ENCODE measurements around the gene RANBP17. TPM values are rescaled to one million over a fixed set of nuclear protein-coding genes. Genes with fewer than 3 reads are reported as not detected.
"Not testable (repeated sequence)": the region's sequence is repeated elsewhere in the genome, so short reads cannot be mapped to it uniquely, and the experiment has no call there.

RANBP17 gene
- total RNA-seq, 1 donor from 2014 or later: 212 TPM

DNA sequence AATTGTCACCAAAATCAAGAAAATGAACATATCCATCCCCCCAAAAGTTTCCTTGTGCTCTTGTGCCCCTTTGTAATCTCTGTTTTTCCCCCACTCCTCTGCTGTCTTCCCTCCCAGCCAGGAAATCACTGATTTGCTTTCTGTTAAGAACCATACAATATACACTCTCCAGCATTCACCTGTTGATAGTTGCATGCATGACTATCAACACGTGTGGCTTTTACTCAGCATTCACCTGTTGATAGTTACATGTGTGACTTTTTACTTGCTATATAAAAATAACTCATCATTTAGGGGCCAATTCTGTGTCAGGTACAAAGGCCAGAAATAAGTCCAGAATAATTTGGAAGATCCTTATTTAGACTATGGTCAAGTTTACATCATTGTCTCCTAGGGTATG lies 6.0 kb downstream of the RANBP17 start:
- no peak for DNase-seq

DNA sequence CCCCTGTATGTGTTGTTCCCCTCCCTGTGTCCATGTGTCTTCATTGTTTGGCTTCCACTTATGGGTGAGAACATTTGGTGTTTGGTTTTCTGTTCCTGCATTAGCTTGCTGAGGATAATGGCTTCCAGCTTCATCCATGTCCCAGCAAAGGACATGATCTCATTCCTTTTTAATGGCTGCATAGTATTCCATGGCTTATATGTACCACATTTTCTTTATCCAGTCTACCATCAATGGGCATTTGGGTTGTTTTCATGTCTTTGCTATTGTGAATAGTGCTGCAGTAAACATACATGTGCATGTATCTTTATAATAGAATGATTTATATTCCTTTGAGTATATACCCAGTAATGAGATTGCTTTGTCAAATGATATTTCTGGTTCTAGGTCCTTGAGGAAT lies 8.6 kb downstream of the RANBP17 start:
- DNase-seq: not testable (repeated sequence)

DNA sequence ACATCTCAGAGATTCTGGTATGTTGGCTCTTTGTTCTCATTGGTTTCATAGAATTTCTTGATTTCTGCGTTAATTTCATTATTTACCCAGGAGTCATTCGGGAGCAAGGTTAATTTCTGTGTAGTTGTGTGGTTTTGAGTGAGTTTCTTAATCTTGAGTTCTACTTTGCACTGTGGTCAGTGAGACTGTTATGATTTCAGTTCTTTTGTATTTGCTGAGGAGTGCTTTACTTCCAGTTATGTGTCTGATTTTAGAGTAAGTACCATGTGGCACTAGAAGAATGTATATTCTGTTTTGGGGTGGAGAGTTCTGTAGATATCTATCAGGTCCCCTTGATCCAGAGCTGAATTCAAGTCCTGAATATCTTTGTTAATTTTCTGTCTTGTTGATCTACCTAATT lies 12.2 kb downstream of the RANBP17 start:
- DNase-seq: no peak

DNA sequence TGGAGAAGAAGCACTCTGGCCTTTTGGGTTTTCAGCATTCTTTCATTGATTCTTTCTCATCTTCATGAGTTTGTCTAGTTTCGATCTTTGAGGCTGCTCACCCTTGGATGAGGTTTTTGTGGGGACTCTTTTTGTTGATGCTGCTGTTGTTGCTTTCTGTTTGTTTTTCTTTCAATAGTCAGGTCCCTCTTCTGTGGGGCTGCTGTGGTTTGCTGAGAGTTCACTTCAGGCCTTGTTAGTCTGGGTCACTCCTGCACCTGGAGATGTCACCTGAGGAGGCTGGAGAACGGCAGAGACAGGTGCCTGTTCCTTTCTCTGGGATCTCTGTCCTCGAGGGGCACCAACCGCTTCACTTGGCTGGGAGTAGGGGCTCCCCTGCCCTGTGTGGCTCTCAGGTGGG lies 14.0 kb downstream of the RANBP17 start:
- DNase-seq: no peak

DNA sequence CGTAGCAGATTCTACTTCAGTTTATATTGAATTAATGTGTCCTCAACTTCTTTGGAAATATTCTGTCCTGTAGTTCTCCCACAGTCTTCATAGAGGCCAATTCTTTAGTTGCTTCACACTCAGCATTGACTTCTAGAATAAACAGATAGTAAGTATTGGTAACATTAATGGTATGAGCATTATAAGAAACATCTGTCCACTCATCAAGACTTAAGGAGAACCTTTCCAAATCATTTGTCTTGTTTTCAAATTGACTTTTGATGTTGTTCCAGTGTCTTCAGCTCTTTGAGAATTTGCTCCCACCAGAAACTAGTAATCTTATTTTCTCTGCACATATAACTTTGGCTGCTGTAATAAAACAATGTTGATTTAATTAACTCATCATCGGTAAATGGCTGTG lies 18.3 kb downstream of the RANBP17 start:
- DNase-seq: no peak

DNA sequence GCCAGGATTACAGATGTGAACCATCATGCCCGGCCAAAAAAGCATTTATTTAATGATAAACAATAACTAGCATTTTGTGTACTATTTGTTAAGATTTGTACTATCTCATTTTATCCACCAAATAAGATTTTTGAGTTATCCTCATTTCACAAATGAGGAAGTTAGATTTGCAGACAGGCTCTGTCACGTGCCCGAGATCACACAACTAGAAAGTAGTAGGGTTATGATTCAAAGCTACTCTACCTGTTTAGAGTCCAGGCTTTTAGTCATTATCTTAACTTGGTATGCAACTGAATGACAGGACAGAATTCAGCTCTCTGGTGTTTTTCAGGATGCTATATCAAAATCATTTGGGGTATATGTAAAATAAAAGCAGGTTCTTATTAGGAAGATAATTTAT lies 20.5 kb downstream of the RANBP17 start:
- DNase-seq: no peak

DNA sequence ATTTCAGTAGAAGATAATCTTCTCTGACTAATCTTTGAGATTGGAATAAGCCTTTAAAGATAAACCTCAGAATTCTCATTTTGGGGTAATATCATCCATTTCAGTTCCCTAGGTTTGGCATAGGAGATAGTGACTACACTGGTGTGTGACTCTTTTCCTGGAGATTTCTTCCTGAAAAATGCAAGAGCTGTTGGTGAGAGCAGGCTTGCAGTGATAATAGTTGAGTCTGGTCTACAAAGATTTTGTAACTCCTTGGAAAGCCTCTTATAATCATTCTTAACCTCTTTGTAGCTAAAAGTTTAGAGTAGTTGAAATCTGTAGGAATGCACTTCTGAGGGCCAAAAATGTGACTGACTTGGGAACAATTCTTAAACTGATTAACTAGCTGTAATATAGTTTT lies 23.4 kb downstream of the RANBP17 start:
- no peak for DNase-seq

DNA sequence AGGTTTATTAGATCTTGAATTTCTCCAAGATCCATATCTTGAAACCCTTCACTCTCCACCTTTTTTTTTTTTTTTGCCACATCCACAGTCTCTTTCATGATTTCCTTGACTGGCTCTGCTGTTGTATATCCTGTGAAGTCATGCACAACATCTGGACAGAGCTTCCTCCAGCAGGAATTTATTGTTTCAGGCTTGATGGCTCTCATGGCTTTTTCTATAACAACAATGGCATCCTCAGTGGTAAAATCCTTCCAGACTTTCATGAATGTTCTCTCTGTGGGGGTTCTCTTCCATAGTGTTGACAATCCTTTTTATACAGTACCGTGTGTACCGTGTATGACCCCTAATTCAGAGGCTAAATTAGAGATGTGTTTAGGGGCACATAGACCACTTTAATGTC lies 24.0 kb downstream of the RANBP17 start:
- DNase-seq: no peak

DNA sequence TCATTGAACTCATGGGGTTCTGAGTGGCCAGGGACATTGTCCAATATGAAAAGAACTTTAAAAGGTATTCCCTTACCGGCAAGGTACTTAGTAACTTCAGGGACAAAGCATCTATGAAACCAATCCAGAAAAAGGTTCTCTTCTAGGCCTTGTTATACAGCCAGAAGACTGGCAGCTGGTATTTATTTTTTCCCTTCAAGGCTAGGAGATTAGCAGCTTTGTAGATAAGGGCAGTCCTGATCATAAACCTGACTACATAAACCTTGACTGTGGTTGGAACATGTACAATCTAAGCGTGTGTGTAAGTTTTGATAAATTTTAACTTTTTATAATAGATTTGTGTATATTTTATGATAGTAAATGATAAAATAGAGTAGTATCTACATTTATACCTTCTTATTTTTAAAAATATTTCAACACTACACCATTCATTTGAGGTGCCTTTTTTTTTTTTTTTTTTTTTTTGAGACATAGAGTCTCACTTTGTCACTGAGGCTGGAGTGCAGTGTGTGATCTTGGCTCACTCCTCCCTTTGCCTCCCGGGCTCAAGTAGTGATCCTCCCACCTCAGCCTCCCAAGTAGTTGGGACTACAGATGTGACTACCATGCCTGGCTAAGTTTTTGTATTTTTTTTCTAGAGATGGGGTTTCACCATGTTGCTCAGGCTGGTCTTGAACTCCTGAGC lies 24.5 kb downstream of the RANBP17 start:
- no peak for DNase-seq

DNA sequence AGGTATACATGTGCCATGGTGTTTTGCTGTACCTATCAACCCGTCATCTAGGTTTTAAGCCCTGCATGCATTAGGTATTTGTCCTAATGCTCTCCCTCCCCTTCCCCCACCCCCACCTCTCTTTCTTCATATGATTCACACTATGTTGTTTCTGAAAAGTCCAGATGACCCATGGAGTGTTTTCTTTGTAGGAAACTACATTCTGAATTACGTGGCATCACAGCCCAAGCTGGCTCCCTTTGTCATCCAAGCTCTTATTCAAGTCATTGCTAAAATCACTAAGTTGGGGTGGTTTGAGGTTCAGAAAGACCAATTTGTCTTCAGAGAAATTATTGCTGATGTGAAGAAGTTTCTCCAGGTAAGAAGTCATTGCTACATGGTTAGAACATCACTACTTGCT lies 30.4 kb downstream of the RANBP17 start:
- no peak for DNase-seq

DNA sequence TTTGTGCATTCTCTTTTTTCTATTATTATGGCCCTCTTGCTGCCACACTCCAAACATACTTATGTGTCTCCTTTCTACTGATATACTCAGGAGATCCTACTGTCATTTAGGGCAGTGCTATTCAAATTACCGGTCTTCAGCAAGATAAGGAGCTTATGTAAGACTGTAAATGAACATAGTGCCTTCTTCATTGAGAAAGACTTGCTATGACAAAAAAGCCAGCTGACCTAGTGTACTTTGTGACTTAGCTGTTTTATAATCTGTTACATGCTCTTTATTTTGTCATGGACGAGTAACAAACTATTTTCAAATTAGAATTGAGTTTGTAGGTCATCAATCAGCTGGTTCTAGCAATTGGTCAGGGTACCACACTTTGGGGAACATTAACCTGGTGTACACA lies 32.8 kb downstream of the RANBP17 start:
- DNase-seq: no peak

DNA sequence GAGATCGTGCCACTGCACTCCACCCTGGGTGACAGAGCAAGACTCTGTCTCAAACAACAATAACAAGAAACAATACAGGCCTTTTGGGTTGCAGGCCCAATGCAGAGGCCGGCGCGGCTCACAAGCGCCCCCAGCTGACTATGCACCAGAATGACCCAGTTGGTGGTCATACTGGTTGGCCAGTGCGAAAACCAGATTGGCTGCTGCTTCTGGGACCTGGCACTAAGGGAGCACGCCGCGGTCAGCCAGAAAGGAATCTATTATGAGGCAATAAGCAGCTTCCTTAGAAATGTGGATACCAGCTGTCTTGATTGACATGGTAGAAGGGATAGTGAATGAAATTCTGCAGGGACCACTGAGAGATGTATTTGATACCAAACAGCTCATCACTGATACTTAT lies 35.0 kb downstream of the RANBP17 start:
- no peak for DNase-seq

DNA sequence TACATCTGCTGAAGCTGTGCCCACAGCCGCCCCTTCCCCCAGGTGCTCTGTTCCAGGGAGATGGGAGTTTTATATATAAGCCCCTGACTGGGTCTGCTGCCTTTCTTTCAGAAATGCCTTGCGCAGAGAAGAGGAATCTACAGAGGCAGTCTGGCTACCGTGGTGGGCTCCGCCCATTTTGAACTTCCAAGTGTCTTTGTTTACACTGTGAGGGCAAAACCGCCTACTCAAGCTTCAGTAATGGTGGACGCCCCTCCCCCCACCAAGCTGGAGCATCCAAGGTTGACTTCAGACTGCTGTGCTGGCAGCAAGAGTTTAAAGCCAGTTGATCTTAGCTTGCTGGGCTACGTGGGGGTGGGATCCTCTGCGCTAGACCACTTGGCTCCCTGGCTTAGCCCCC lies 41.3 kb downstream of the RANBP17 start:
- DNase-seq: no peak

DNA sequence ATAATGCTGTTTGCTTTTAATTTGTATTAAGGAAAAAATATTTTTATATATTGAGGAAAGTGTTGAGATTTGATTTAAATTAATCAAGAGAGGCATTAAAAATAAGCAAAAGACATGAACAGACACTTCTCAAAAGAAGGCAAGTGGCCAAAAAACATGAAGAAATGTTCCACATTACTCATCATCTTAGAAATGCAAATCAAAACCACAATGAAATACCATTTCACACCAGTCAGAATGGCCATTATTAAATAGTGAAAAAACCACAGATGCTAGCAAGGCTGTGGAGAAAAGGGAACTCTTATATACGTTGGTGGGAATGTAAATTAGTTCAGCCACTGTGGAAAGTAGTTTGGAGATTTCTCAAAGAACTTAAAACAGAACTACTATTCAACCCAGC lies 45.9 kb downstream of the RANBP17 start:
- DNase-seq: no peak

DNA sequence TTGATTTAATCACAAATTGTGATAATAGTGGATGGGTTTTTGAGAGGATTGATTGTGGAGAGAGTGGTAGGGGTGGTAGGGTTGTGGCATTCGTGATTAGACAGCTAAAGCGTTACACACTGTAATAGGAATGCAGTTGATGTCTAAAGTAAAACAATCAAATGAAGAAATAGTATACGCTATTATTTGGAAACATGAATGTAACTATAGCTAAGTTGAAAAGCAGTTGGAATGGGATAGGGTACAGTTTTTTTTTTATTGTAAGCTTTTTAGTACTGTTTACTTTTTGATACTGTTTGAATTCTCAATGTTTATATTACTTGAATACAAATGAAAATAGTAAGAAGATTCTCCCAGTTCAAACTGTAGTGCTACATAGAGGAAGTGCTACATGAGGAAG lies 51.8 kb downstream of the RANBP17 start:
- DNase-seq: no peak

DNA sequence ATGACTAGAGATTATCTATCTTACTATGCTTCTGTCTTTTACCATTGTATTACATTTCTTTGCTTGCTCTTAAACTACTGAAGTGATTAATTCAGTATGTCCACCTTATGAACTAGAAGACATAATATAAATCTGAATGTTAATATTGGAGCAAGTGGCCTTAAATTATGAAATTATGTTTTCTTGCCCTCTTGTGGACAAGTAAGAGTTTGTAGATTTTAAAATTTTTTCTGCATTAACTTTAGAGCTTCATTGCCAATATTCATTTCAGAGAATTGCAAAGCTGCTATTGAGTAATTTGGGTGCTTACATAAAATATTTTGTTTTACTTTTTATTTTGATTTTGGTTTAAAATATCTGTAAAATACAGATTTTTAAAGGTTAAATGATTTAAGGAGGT lies 55.3 kb downstream of the RANBP17 start:
- no peak for DNase-seq

DNA sequence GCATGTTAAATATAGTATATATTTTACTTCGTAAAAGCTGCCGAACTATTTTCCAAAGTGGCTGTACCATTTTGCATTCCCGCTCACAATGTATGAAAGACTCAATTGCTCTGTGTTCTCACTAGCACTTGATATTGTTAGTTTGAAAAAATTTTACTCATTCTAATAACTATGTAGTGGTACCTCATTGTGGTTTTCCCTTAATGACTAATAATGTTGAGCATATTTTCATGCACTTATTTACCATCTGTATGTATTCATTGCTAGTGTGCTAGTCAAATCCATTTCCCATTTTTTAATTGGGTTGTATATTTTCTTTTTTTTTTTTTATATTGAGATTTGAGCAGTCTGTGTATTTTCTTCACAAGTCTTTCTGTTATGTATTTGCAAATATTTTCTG lies 58.4 kb downstream of the RANBP17 start:
- DNase-seq: no peak

DNA sequence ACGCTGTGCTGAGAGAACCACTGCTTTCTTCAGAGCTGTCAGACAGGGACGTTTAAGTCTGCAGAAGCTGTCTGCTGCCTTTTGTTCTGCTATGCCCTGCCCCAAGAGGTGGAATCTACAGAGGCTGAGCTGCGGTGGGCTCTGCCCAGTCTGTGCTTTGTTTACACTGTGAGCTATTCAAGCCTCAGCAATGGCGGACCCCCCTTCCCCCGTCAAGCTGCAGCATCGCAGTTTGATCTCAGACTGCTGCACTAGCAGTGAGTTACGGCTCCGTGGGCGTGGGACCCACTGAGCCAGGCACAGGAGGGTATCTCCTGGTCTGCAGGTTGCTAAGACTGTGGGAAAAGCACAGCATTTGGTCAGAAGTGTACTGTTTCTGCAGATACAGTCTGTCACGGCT lies 60.5 kb downstream of the RANBP17 start:
- DNase-seq: not testable (repeated sequence)

DNA sequence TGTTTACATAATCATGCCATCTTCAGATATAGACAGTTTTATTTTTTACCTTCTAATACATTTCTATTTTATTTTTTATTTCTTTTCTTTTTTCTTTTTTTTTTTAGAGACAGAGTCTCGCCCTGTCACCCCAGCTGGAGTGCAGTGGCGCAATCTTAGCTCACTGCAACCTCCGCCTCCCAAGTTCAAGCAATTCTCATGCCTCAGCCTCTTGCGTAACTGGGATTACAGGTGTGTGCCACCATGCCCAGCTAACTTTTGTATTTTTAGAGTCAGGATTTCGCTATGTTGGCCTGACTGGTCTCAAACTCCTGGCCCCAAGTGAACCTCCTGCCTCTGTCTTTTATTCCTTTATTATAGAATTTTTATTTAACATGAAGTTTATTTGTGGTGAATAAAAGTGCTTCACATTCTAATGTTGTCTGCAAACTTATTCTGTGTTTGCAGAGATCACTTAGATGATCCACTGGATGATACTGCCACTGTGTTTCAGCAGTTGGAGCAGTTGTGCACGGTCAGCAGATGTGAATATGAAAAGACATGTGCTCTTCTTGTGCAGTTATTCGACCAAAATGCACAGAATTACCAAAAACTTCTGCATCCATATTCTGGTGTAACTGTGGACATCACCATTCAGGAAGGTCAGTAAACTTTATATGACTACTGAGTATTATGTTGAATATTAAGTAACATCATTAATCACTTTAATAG lies 62.2 kb downstream of the RANBP17 start:
- no peak for DNase-seq

DNA sequence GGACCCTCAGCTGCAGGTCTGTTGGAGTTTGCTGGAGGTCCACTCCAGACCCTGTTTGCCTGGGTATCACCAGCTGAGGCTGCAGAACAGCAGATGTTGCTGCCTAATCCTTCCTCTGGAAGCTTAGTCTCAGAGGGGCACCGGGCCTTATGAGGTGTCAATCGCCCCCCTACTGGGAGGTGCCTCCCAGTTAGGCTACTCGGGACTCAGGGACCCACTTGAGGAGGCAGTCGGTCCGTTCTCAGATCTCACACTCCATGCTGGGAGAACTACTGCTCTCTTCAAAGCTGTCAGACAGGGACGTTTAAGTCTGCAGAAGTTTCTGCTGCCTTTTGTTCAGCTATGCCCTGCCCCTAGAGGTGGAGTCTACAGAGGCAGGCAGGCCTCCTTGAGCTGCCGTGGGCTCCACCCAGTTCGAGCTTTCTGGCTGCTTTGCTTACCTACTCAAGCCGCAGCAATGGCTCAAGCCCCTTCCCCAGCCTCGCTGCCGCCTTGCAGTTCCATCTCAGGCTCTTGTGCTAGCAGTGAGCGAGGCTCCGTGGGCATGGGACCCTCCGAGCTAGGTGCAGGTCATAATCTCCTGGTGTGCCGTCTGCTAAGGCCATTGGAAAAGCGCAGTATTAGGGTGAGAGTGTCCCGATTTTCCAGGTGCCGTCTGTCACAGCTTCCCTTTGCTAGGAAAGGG lies 73.9 kb downstream of the RANBP17 start:
- DNase-seq: not testable (repeated sequence)

DNA sequence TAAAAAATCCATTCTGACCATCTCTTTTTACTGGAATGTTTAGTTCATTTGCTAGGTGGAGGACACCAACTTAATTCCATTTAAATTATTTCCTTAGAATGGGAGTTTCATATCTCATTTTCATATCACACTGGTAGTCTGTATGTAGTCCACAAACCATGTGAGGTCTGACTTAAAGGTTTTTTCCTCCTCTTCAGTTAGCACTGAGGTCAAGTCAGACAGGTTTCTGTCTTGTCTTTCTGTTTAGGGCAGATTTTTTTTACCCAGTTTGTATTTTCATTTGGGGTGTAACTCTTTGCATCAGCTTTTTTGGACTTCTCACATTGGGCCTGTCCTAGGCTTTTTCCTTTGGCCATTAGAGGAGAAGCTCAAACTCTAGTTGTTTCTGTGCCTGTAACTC lies 75.3 kb downstream of the RANBP17 start:
- no peak for DNase-seq

DNA sequence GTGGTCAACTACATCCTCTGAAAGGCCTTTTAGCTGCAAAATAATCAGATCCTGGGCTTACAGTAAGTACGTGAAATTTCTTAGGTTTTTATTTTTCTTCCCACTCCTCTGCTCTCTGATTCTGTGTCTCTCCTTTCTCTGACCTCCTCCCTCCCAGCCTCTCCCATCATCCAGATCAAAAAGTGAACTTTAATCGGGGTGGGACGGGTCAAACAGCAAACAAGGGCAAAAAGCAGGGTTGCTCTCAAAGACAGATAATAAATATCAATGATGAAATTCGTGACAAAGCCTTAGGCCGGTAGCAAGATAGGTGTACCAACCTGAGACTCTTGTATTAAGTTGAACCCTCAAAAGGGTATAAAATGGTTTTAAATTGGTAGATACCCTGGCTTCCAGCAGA lies 76.1 kb downstream of the RANBP17 start:
- DNase-seq: no peak

DNA sequence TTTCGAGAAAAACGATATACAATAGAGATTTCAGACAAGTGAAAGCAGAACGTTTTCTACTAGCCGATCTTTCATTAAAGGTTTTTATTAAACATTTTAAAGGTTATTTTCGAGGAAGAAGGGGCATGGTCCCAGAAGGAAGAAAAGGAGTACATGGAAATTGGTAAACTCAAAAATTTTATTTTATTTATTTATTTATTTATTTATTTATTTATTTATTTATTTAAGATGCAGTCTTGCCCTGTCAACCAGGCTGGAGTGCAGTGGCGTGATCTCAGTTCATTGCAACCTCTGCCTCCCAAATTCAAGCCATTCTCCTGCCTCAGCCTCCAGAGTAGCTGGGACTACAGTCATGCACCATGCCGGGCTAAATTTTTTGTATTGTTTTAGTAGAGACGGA lies 77.4 kb downstream of the RANBP17 start:
- no peak for DNase-seq

DNA sequence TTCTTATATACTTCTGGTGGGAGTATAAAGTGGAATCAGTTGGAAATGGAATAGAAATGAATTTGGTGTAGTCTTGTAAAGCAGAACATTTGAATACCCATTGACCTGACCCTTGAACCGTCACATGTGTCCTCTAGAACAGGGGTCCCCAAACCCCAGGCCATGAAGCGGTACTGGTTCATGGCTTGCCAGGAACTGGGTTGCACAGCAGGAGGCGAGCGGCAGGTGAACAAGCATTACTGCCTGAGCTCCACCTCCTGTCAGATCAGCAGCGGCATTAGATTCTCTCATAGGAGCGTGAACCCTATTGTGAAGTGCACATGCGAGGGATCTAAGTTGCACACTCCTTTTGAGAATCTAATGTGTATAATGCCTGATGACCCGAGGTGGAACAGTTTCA lies 80.0 kb downstream of the RANBP17 start:
- no peak for DNase-seq

Data from occipital lobe (tissue), 2 donors.